Measurements from ENCODE around the gene LNPK.
A peak's percentile ranks its signal among the peaks of the same experiment; 100 is the strongest.
"Not testable (repeated sequence)": the region's sequence is repeated elsewhere in the genome, so short reads cannot be mapped to it uniquely, and the experiment has no call there.

LNPK gene

GRCh38 chr2:176002688-176003210, 682 bp upstream of the LNPK start:
- H3K4me3 ChIP-seq (replicated peaks; ENCODE audit: low read depth, low read length), result peak overlapping the region; percentile 77
- peak; percentile 18 for DNase-seq (ENCODE audit: low read depth)
- TF ChIP-seq CTCF (IDR thresholded peaks at IDR 0.05; ENCODE audit: low read length, missing control alignments), result no peak

DNA sequence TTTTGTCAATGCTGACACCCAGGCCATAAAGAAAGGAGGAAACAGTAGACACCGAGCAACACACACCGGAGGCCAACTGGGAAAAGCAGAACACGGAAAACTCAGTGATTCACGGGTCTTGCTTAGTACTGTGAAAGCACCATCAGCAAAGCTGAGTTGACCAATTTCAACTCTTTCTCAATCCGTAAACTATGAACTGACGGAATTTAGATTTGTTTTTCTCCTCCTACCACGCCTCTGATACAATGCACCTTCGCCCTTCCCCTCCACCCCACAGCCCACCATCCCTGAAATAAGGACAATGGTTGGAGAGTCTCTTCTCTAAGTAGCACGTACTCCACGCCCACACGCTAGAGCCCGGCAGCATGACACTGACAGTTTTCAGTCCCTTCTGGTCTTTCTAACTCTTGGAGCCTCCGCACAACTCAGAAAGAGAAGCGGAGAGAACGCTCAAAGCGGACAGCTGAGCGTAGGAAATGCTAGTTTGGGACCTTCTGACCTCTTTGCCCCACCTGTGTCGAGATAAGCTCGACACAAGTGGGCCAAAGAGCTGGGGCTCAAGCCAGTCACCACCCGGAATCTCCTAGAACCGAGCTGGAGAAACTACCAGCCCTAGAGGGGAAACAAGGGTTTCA, 669 bp downstream of the LNPK start:
- peak; percentile 50 for DNase-seq (ENCODE audit: low read depth)
- H3K4me3 ChIP-seq (replicated peaks; ENCODE audit: low read depth, low read length), result peak overlapping the region; percentile 77
- no peak for TF ChIP-seq CTCF (IDR thresholded peaks at IDR 0.05; ENCODE audit: low read length, missing control alignments)

DNA sequence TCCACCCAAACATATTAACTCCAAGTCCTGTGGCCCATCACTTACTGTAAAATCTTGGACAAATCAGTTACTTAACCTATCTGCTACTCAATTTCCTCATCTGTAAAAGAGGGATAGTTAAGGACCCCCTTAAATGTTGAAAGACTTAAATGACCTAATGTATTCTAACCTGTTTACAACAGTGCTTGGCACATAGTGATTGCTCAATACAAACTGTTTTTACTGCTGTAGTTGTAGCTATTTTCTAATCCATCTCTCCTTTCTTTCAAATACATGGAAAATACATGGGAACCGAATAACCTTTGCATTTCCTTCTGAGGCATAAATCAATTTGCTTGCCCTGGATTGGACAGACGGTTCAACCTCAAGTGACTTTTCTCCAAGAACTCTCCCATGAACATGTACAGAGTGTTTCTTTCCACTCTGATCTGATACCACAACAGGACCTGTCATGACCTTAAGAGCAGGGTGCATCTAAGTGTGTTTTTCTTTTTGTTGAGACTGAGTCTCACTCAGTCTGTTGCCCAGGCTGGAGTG, 2.7 kb downstream of the LNPK start:
- peak; percentile 12 for DNase-seq (ENCODE audit: low read depth)
- no peak for TF ChIP-seq CTCF (IDR thresholded peaks at IDR 0.05; ENCODE audit: low read length, missing control alignments)
- H3K4me3 ChIP-seq (replicated peaks; ENCODE audit: low read depth, low read length), result no peak overlapping the region

GRCh38 chr2:175990099-175990498, 12.0 kb downstream of the LNPK start:
- no peak for TF ChIP-seq CTCF (IDR thresholded peaks at IDR 0.05; ENCODE audit: low read length, missing control alignments)

DNA sequence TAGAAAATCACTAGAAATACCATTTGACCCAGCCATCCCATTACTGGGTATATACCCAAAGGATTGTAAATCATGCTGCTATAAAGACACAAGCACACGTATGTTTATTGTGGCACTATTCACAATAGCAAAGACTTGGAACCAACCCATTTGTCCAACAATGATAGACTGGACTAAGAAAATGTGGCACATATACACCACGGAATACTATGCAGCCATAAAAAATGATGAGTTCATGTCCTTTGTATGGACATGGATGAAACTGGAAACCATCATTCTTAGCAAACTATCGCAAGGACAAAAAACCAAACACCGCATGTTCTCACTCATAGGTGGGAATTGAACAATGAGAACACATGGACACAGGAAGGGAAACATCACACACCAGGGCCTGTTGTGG, 14.9 kb downstream of the LNPK start:
- DNase-seq (ENCODE audit: low read depth); H3K4me3 ChIP-seq (replicated peaks; ENCODE audit: low read depth, low read length): not testable (repeated sequence)

More at GRCh38 chr2:175990099-175990498, 12.0 kb downstream of the LNPK start:
- DNase-seq (ENCODE audit: low read depth), result no peak
- H3K4me3 ChIP-seq (replicated peaks; ENCODE audit: low read depth, low read length), result no peak overlapping the region

GRCh38 chr2:175984846-175985245, 17.2 kb downstream of the LNPK start:
- H3K4me3 ChIP-seq (replicated peaks; ENCODE audit: low read depth, low read length), result no peak overlapping the region
- no peak for TF ChIP-seq CTCF (IDR thresholded peaks at IDR 0.05; ENCODE audit: low read length, missing control alignments)
- DNase-seq (ENCODE audit: low read depth), result no peak

GRCh38 chr2:175981551-175981950, 20.5 kb downstream of the LNPK start:
- DNase-seq (ENCODE audit: low read depth), result no peak
- no peak overlapping the region for H3K4me3 ChIP-seq (replicated peaks; ENCODE audit: low read depth, low read length)
- TF ChIP-seq CTCF (IDR thresholded peaks at IDR 0.05; ENCODE audit: low read length, missing control alignments), result no peak
